GM23248 (cell line): Measurements from ENCODE around the gene ROR1.

Source experiments
- EZH2 ChIP-seq: fragments of 200-600 bp; sonication (generic); IDR thresholded peaks from 2 replicates; pipeline ENCODE4 v1.6.1; 2018; ENCODE audit warnings: antibody characterized with exemption, mild to moderate bottlenecking; ENCODE audit not compliant: insufficient read depth, poor library complexity, severe bottlenecking
- EZH2phosphoT487 ChIP-seq: fragments of 200-600 bp; sonication (generic); IDR thresholded peaks from 2 replicates; pipeline ENCODE4 v1.6.1; 2018; ENCODE audit warnings: antibody characterized with exemption, moderate library complexity, mild to moderate bottlenecking, low read depth; ENCODE audit not compliant: insufficient read depth

- TF ChIP-seq EZH2phosphoT487 (no peak), EZH2 (no peak)
Observed at GRCh38 chr1:63740432-63740831, 33.4 kb upstream of the ROR1 start.
